HG02759 (cell line): Measurements from ENCODE around the gene ATP6V0E1.
A peak's percentile ranks its signal among the peaks of the same experiment; 100 is the strongest.
"Not testable (repeated sequence)": the region's sequence is repeated elsewhere in the genome, so short reads cannot be mapped to it uniquely, and the experiment has no call there.

Experiments used
- ATAC-seq: cut with Tn5 transposase; IDR thresholded peaks from one replicate; pipeline ENCODE4 v1.9.1; 2021; ENCODE audit warnings: mild to moderate bottlenecking, moderate library complexity; ENCODE audit not compliant: unreplicated experiment

Gene ATP6V0E1

GRCh38 chr5:173032730-173033129, 49.2 kb downstream of the ATP6V0E1 start:
- ATAC-seq = no peak

- no peak for ATAC-seq
These were observed 50.4 kb downstream of the ATP6V0E1 start for GRCh38 chr5:173033923-173034322.

- peak; percentile 63 for ATAC-seq
These were observed 52.5 kb downstream of the ATP6V0E1 start for GRCh38 chr5:173035904-173036707.

GRCh38 chr5:173039188-173039587, 55.6 kb downstream of the ATP6V0E1 start:
- no peak for ATAC-seq

GRCh38 chr5:173039964-173040363, 56.4 kb downstream of the ATP6V0E1 start:
- ATAC-seq = no peak

GRCh38 chr5:173041881-173042762, 58.6 kb downstream of the ATP6V0E1 start:
- ATAC-seq = no peak

- no peak for ATAC-seq
These were observed 59.2 kb downstream of the ATP6V0E1 start for GRCh38 chr5:173042763-173043107.

GRCh38 chr5:173045474-173045873, 61.9 kb downstream of the ATP6V0E1 start:
- no peak for ATAC-seq

- ATAC-seq = not testable (repeated sequence)
These were observed 63.7 kb downstream of the ATP6V0E1 start for GRCh38 chr5:173047096-173047837.

GRCh38 chr5:173047838-173048105, 64.2 kb downstream of the ATP6V0E1 start:
- ATAC-seq = no peak

- no peak for ATAC-seq
These were observed 67.2 kb downstream of the ATP6V0E1 start for GRCh38 chr5:173050791-173051190.

- no peak for ATAC-seq
These were observed 68.2 kb downstream of the ATP6V0E1 start for GRCh38 chr5:173051746-173052145.

GRCh38 chr5:173053041-173053440, 69.5 kb downstream of the ATP6V0E1 start:
- ATAC-seq = no peak

GRCh38 chr5:173055042-173055721, 71.6 kb downstream of the ATP6V0E1 start:
- no peak for ATAC-seq

GRCh38 chr5:173055722-173055982, 72.1 kb downstream of the ATP6V0E1 start:
- ATAC-seq = no peak

GRCh38 chr5:173055983-173056782, 72.6 kb downstream of the ATP6V0E1 start, which contains the start of gene CREBRF:
Gene CREBRF, plus strand, starts transcription at chr5:173056352. Its CDS starts 24,424 bp downstream, at chr5:173080776.
- peak; percentile 72 for ATAC-seq

- peak; percentile 31 for ATAC-seq
These were observed 73.2 kb downstream of the ATP6V0E1 start for GRCh38 chr5:173056783-173057061.

- ATAC-seq = peak; percentile 80
These were observed 73.7 kb downstream of the ATP6V0E1 start for GRCh38 chr5:173057062-173057924.

- no peak for ATAC-seq
These were observed 78.6 kb downstream of the ATP6V0E1 start for GRCh38 chr5:173062141-173062540.

GRCh38 chr5:173065155-173065554, 81.6 kb downstream of the ATP6V0E1 start:
- ATAC-seq = no peak
